Keratinocyte (primary cell): ENCODE results near the gene PKD1. TPM values are rescaled to one million over a fixed set of nuclear protein-coding genes. Genes with fewer than 3 reads are reported as not detected.

Experiments
- DNase-seq: peaks from one replicate; pipeline ENCODE4 v3.0.0-alpha.2; 2011; ENCODE audit warnings: low read depth, missing footprints, low spot score
- FAIRE-seq: peaks from 2 replicates; lab custom pipeline; 2011; peaks lifted over from hg19 to GRCh38; lab: Jason Lieb, UNC
- H2AFZ ChIP-seq: 2 replicates; pipeline ENCODE4 v1.6.0; 2012; ENCODE audit warnings: low read length, control low read depth, inconsistent platforms; ENCODE audit not compliant: control insufficient read depth
- H3K27ac ChIP-seq: 2 replicates; pipeline ENCODE4 v1.5.1; 2011; ENCODE audit warnings: low read length; ENCODE audit not compliant: control insufficient read depth, insufficient read depth
- H3K27me3 ChIP-seq: 3 replicates; pipeline ENCODE4 v1.6.0; 2011; ENCODE audit warnings: low read length; ENCODE audit not compliant: control insufficient read depth, insufficient read depth; ENCODE audit errors: extremely low read depth
- H3K36me3 ChIP-seq, 2 experiments: 2 replicates in 1 of 2; 3 replicates in 1 of 2; pipeline ENCODE4 v1.5.1; 2011; ENCODE audit warnings: low read length in 2 of 2, mild to moderate bottlenecking in 1 of 2; ENCODE audit not compliant: control insufficient read depth in 2 of 2, insufficient read depth in 2 of 2; ENCODE audit errors: extremely low read depth in 1 of 2
- H3K4me1 ChIP-seq: 3 replicates; pipeline ENCODE4 v1.5.1; 2011; ENCODE audit warnings: low read length; ENCODE audit not compliant: control insufficient read depth, insufficient read depth; ENCODE audit errors: extremely low read depth
- H3K4me2 ChIP-seq: 3 replicates; pipeline ENCODE4 v1.6.0; 2011; ENCODE audit warnings: low read depth, low read length; ENCODE audit not compliant: control insufficient read depth, insufficient read depth; ENCODE audit errors: extremely low read depth
- H3K4me3 ChIP-seq, 3 experiments: fragments of 200-600 bp in 1 of 3; sonication (generic) in 1 of 3; 2 replicates in 2 of 3; 3 replicates in 1 of 3; pipeline ENCODE4 v1.5.1; 2011 to 2016; ENCODE audit warnings: low read length in 3 of 3, mild to moderate bottlenecking in 3 of 3, control low read depth in 2 of 3, inconsistent platforms in 1 of 3, low read depth in 1 of 3, mixed read lengths in 1 of 3, mixed run types in 1 of 3, moderate library complexity in 1 of 3; ENCODE audit not compliant: control insufficient read depth in 2 of 3, insufficient read depth in 2 of 3; ENCODE audit errors: extremely low read depth in 1 of 3
- H3K79me2 ChIP-seq: 2 replicates; pipeline ENCODE4 v1.6.0; 2012; ENCODE audit warnings: low read length; ENCODE audit not compliant: control insufficient read depth, insufficient read depth
- H3K9ac ChIP-seq: 3 replicates; pipeline ENCODE4 v1.6.0; 2011; ENCODE audit warnings: low read length; ENCODE audit not compliant: control insufficient read depth, insufficient read depth; ENCODE audit errors: extremely low read depth
- H3K9me1 ChIP-seq: 3 replicates; pipeline ENCODE4 v1.6.0; 2011; ENCODE audit warnings: low read length; ENCODE audit not compliant: control insufficient read depth, insufficient read depth; ENCODE audit errors: extremely low read depth
- H3K9me3 ChIP-seq: 2 replicates; pipeline ENCODE4 v1.5.1; 2012; ENCODE audit warnings: low read depth, low read length; ENCODE audit not compliant: control insufficient read depth
- H4K20me1 ChIP-seq: 3 replicates; pipeline ENCODE4 v1.6.0; 2011; ENCODE audit warnings: low read length; ENCODE audit not compliant: control insufficient read depth, insufficient read depth; ENCODE audit errors: extremely low read depth
- CTCF ChIP-seq, 3 experiments: IDR thresholded peaks in 1 of 3; conservative IDR thresholded peaks in 1 of 3; optimal IDR thresholded peaks in 1 of 3; 2 replicates in 2 of 3; 3 replicates in 1 of 3; pipeline versions ENCODE3 to v1.5.1; 2011; ENCODE audit warnings: low read length in 3 of 3, mild to moderate bottlenecking in 3 of 3, moderate library complexity in 2 of 3, control low read depth in 1 of 3, inconsistent platforms in 1 of 3; ENCODE audit not compliant: insufficient read depth in 2 of 3; ENCODE audit errors: extremely low read depth in 1 of 3
- EZH2 ChIP-seq: IDR thresholded peaks from one replicate; pipeline ENCODE4 v1.6.1; 2012; ENCODE audit warnings: inconsistent platforms, mild to moderate bottlenecking, low read length, moderate library complexity
- dilution Hi-C: fragments of 300-500 bp; cut with MboI; formaldehyde crosslinking; loops from one replicate; pipeline ENCODE4 v1.7.0; 2020; ENCODE audit warnings: low sequenced_read_pairs; ENCODE audit not compliant: extremely low pct_ligation_motif_present
- polyA plus RNA-seq, 5 experiments: library from polyadenylated mRNA; depleted of rRNA in 3 of 5; stranded (reverse) in 3 of 5; stranded (forward) in 1 of 5; unstranded in 1 of 5; fragments of >200 nt; gene quantifications; 1 replicate in 1 of 5; 2 replicates in 3 of 5; 3 replicates in 1 of 5; pipeline versions ENCODE4 v1.2.1 to v1.2.3, GENCODE V29; 2011 to 2012; ENCODE audit warnings: missing spikeins in 2 of 5, low read depth in 1 of 5, low replicate concordance in 1 of 5

The PKD1 gene
- polyA plus RNA-seq, 1 donor (not counting 4 experiments of a cell fraction or from before 2014, with no cell fraction given), result 10.6 TPM

- dilution Hi-C loops, result no loop called here
- no peak overlapping the region for H2AFZ ChIP-seq
- H3K9me1 ChIP-seq, result no peaks in the 10 kb centered on the region
- no peak for TF ChIP-seq CTCF (optimal IDR thresholded peaks at IDR 0.05 in 1 of 3, IDR thresholded peaks at IDR 0.05 in 1 of 3, conservative IDR thresholded peaks at IDR 0.05 in 1 of 3; ENCODE audit: extremely low read depth in 1 of 3, insufficient read depth in 2 of 3, low read length in 3 of 3)
- H4K20me1 ChIP-seq, result no peaks in the 10 kb centered on the region
- no peak for DNase-seq
- H3K27ac ChIP-seq, result no peak overlapping the region
- no peak overlapping the region for H3K9ac ChIP-seq
- H3K79me2 ChIP-seq, result no peaks in the 10 kb centered on the region
- H3K4me3 ChIP-seq, result no peak overlapping the region
- peaks cover 15 to 28% of the 10 kb centered on the region in 2 experiments for H3K36me3 ChIP-seq
- no peak overlapping the region for H3K4me2 ChIP-seq
- H3K9me3 ChIP-seq, result no peaks in the 10 kb centered on the region
- no peaks in the 10 kb centered on the region for H3K4me1 ChIP-seq
- H3K27me3 ChIP-seq, result no peaks in the 10 kb centered on the region
- FAIRE-seq, result no peak
These were observed 64.9 kb downstream of the PKD1 start for GRCh38 chr16:2070576-2071453.

- DNase-seq (no peak), FAIRE-seq (no peak)
- Histone ChIP-seq H3K4me3 (no peak overlapping the region), H3K9me1 (no peaks in the 10 kb centered on the region), H3K79me2 (no peaks in the 10 kb centered on the region), H4K20me1 (peaks cover 4% of the 10 kb centered on the region), H3K4me2 (no peak overlapping the region), H3K27me3 (no peaks in the 10 kb centered on the region), H3K9me3 (no peaks in the 10 kb centered on the region), H3K27ac (no peak overlapping the region), H2AFZ (no peak overlapping the region), H3K9ac (no peak overlapping the region), H3K4me1 (no peaks in the 10 kb centered on the region), H3K36me3 (peaks cover 18 to 34% of the 10 kb centered on the region in 2 experiments)
- dilution Hi-C loops, result no loop called here
- TF ChIP-seq EZH2 (no peak), CTCF (optimal IDR thresholded peaks at IDR 0.05 in 1 of 3, IDR thresholded peaks at IDR 0.05 in 1 of 3, conservative IDR thresholded peaks at IDR 0.05 in 1 of 3; ENCODE audit: extremely low read depth in 1 of 3, insufficient read depth in 2 of 3, low read length in 3 of 3) (no peak)
These were observed 69.6 kb downstream of the PKD1 start for GRCh38 chr16:2066139-2066538.
